Stimulated activated CD8-positive, alpha-beta memory T cell treated with anti-CD3 and anti-CD28 coated beads, Interleukin-12 subunit alpha, Interleukin-12 subunit beta, amount 100 ng/mL, for 1 hour (primary cell): ENCODE measurements around the gene PARN.

Experiments
- DNase-seq: peaks from one replicate; pipeline ENCODE4 v3.0.0-alpha.2; 2020; ENCODE audit warnings: low read depth

Gene PARN

GRCh38 chr16:14529010-14529669 lies 100.9 kb downstream of the PARN start:
- peak; percentile 17 for DNase-seq

GRCh38 chr16:14528306-14528705 lies 101.8 kb downstream of the PARN start:
- no peak for DNase-seq

- no peak for DNase-seq
Observed at GRCh38 chr16:14527411-14528044, 102.5 kb downstream of the PARN start.

- DNase-seq = no peak
Observed at GRCh38 chr16:14525596-14525995, 104.5 kb downstream of the PARN start.

- no peak for DNase-seq
Observed at GRCh38 chr16:14524979-14525378, 105.1 kb downstream of the PARN start.

- no peak for DNase-seq
Observed at GRCh38 chr16:14523632-14524031, 106.4 kb downstream of the PARN start.

- DNase-seq = no peak
Observed at GRCh38 chr16:14522671-14523070, 107.4 kb downstream of the PARN start.

- no peak for DNase-seq
Observed at GRCh38 chr16:14520753-14521152, 109.3 kb downstream of the PARN start.

- no peak for DNase-seq
Observed at GRCh38 chr16:14514967-14515366, 115.1 kb downstream of the PARN start.

- DNase-seq = no peak
Observed at GRCh38 chr16:14513389-14514107, 116.5 kb downstream of the PARN start.

GRCh38 chr16:14511800-14512135 lies 118.3 kb downstream of the PARN start:
- no peak for DNase-seq

- DNase-seq = no peak
Observed at GRCh38 chr16:14510939-14511799, 118.9 kb downstream of the PARN start.

- DNase-seq = no peak
Observed at GRCh38 chr16:14510581-14510938, 119.5 kb downstream of the PARN start.

- DNase-seq = no peak
Observed at GRCh38 chr16:14509675-14510132, 120.4 kb downstream of the PARN start.

GRCh38 chr16:14509055-14509454 lies 121.0 kb downstream of the PARN start:
- DNase-seq = no peak

- DNase-seq = no peak
Observed at GRCh38 chr16:14505846-14506245, 124.2 kb downstream of the PARN start.

GRCh38 chr16:14502932-14503741 lies 126.9 kb downstream of the PARN start:
- no peak for DNase-seq

- DNase-seq = no peak
Observed at GRCh38 chr16:14502256-14502875, 127.7 kb downstream of the PARN start.

GRCh38 chr16:14501331-14502255 lies 128.5 kb downstream of the PARN start:
- DNase-seq = no peak

- no peak for DNase-seq
Observed at GRCh38 chr16:14500791-14501190, 129.3 kb downstream of the PARN start.
